Measurements from ENCODE around the gene STK35.

STK35 gene

DNA sequence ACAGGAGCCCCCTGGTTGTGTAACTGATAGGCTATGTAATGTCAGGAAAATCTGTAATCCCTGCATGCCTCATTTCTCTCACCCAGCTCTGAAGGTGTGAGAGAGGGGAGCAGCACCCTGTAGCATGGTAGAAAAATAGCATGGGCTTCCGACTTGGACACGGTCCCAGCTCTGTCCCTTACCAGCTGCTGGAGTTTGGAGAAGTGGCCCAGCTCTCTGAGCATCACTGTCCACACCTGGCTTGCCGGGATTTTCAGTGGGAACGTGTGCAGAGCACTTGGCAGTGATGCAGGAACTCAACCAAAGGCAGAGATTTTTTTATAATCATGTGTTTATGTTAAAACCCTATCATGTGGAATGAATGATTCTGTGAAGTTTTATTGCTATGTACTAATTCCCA lies 34.6 kb downstream of the STK35 start:
- Histone ChIP-seq H3F3A (ENCODE audit: insufficient read depth, low read length) (no peaks in the 10 kb centered on the region), H4K20me1 (ENCODE audit: insufficient read depth, low read length) (no peaks in the 10 kb centered on the region), H3K36me3 (ENCODE audit: insufficient read depth, low read length) (peaks cover 4% of the 10 kb centered on the region; the same call in 1 of the 2 replicates), H3K9ac (ENCODE audit: low read length) (no peak overlapping the region), H3K4me1 (ENCODE audit: insufficient read depth, low read length, severe bottlenecking) (no peaks in the 10 kb centered on the region), H2AFZ (ENCODE audit: low read length) (no peak overlapping the region), H3K4me2 (ENCODE audit: low read length) (no peak overlapping the region), H3K9me2 (ENCODE audit: low read depth, low read length) (no peaks in the 10 kb centered on the region), H3K79me2 (ENCODE audit: insufficient read depth, low read length) (no peaks in the 10 kb centered on the region), H3K4me3 (ENCODE audit: low read depth, low read length, poor library complexity, severe bottlenecking) (no peak overlapping the region), H3K9me3 (ENCODE audit: low read length) (no peaks in the 10 kb centered on the region), H3K27me3 (ENCODE audit: insufficient read depth, low read length) (no peaks in the 10 kb centered on the region), H3K27ac (ENCODE audit: low read depth, low read length, poor library complexity, severe bottlenecking) (no peak overlapping the region)
- no peak for TF ChIP-seq CTCF (IDR thresholded peaks at IDR 0.05; ENCODE audit: low read length)
- TF ChIP-seq EZH2 (IDR thresholded peaks at IDR 0.05; ENCODE audit: borderline replicate concordance, low read length) = no peak

DNA sequence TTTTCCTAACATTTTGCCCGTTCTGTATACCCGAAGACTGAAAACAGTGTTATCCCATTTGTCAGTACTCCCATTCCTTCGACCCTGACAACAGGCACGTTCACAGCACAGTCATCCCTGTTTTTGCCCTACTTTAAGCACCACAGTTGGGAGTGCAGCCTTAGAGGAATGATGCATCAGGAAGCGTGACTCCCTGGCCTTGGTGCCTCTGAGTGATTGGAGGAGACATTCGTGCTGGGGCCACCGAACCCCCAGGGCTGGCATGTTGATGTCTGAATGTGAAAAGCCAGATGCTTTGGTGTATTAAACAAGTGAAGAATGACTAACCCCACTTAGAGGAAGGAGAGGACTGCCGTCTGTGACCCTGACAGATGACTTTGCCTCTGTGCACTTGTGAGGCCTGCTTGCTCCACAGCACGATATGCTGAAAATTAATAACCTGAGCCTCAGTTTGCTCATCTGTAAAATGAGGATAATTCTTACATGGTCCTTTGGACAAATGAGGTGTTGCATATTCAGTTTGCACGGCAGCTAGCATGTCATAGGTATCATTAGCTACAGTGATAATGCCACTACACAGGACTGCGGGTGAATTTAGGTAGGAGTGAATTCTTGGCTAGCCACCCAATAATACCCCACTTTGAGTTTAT lies 36.0 kb downstream of the STK35 start:
- TF ChIP-seq EZH2 (IDR thresholded peaks at IDR 0.05; ENCODE audit: borderline replicate concordance, low read length) = no peak
- no peak for TF ChIP-seq CTCF (IDR thresholded peaks at IDR 0.05; ENCODE audit: low read length)
- Histone ChIP-seq H3K9ac (ENCODE audit: low read length) (no peak overlapping the region), H3K4me1 (ENCODE audit: insufficient read depth, low read length, severe bottlenecking) (no peaks in the 10 kb centered on the region), H3K79me2 (ENCODE audit: insufficient read depth, low read length) (no peaks in the 10 kb centered on the region), H3K9me2 (ENCODE audit: low read depth, low read length) (no peaks in the 10 kb centered on the region), H4K20me1 (ENCODE audit: insufficient read depth, low read length) (no peaks in the 10 kb centered on the region), H2AFZ (ENCODE audit: low read length) (no peak overlapping the region), H3K9me3 (ENCODE audit: low read length) (no peaks in the 10 kb centered on the region), H3F3A (ENCODE audit: insufficient read depth, low read length) (no peaks in the 10 kb centered on the region), H3K4me3 (ENCODE audit: low read depth, low read length, poor library complexity, severe bottlenecking) (no peak overlapping the region), H3K36me3 (ENCODE audit: insufficient read depth, low read length) (peaks cover 4% of the 10 kb centered on the region; the same call in 1 of the 2 replicates), H3K4me2 (ENCODE audit: low read length) (no peak overlapping the region), H3K27me3 (ENCODE audit: insufficient read depth, low read length) (no peaks in the 10 kb centered on the region), H3K27ac (ENCODE audit: low read depth, low read length, poor library complexity, severe bottlenecking) (no peak overlapping the region)

DNA sequence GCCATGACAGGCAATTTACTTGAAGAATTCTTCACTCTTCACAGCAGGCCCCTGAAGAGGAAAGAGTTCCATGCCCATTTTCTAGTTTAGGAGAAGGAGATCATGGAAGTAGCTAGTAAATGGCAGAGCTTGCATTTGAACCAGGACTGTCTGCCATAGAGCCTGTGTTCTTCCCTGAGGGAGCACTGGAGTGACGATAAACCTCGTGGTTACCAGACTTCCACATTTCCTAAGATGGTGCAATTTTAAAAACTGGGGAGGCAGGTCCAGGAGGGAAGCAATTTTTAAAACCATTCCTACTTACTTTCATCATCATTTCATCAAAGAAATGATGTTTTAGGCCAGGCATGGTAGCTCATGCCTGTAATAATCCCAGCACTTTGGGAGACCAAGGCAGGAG lies 36.8 kb downstream of the STK35 start:
- Histone ChIP-seq H4K20me1 (ENCODE audit: insufficient read depth, low read length) (no peaks in the 10 kb centered on the region), H3K36me3 (ENCODE audit: insufficient read depth, low read length) (peaks cover 4% of the 10 kb centered on the region; the same call in 1 of the 2 replicates), H3K27ac (ENCODE audit: low read depth, low read length, poor library complexity, severe bottlenecking) (no peak overlapping the region), H2AFZ (ENCODE audit: low read length) (no peak overlapping the region), H3K9me2 (ENCODE audit: low read depth, low read length) (no peaks in the 10 kb centered on the region), H3K27me3 (ENCODE audit: insufficient read depth, low read length) (no peaks in the 10 kb centered on the region), H3F3A (ENCODE audit: insufficient read depth, low read length) (no peaks in the 10 kb centered on the region), H3K9me3 (ENCODE audit: low read length) (no peaks in the 10 kb centered on the region), H3K4me3 (ENCODE audit: low read depth, low read length, poor library complexity, severe bottlenecking) (no peak overlapping the region), H3K9ac (ENCODE audit: low read length) (no peak overlapping the region), H3K4me2 (ENCODE audit: low read length) (no peak overlapping the region), H3K4me1 (ENCODE audit: insufficient read depth, low read length, severe bottlenecking) (no peaks in the 10 kb centered on the region), H3K79me2 (ENCODE audit: insufficient read depth, low read length) (no peaks in the 10 kb centered on the region)
- TF ChIP-seq CTCF (IDR thresholded peaks at IDR 0.05; ENCODE audit: low read length) (no peak), EZH2 (IDR thresholded peaks at IDR 0.05; ENCODE audit: borderline replicate concordance, low read length) (no peak)

All from OCI-LY1 (cell line).